ENCODE data around the gene DPYSL3. TPM values are rescaled to one million over a fixed set of nuclear protein-coding genes. Genes with fewer than 3 reads are reported as not detected.
"Not testable (repeated sequence)": the region's sequence is repeated elsewhere in the genome, so short reads cannot be mapped to it uniquely, and the experiment has no call there.

Gene DPYSL3
- 0.48 and 0.89 TPM in 2 replicates for total RNA-seq

- Mint-ChIP-seq H3K27me3 (ENCODE audit: low read depth) (peaks cover 31% of the 10 kb centered on the region), H3K4me3 (ENCODE audit: low read depth) (peak within 1 kb of the TSS; percentile 23), H3K27ac (no peak within 1 kb of the TSS), H3K4me1 (ENCODE audit: low read depth) (peaks cover 1% of the 10 kb centered on the region), H3K9me3 (no peaks in the 10 kb centered on the region), H3K36me3 (ENCODE audit: low read depth) (no peaks in the 10 kb centered on the region)
- no peak for DNase-seq (ENCODE audit: low spot score)
- intact Hi-C loops (cut with micrococcal nuclease) = no loop called here
These were observed at the start of gene DPYSL3 for GRCh38 chr5:147509710-147510651. Gene DPYSL3, minus strand, starts transcription at chr5:147510068. Its CDS starts 210 bp downstream, at chr5:147509858.

- Mint-ChIP-seq H3K4me1 (ENCODE audit: low read depth) (no peaks in the 10 kb centered on the region), H3K27ac (no peak overlapping the region), H3K4me3 (ENCODE audit: low read depth) (no peak overlapping the region), H3K36me3 (ENCODE audit: low read depth) (no peaks in the 10 kb centered on the region), H3K27me3 (ENCODE audit: low read depth) (peaks cover 1% of the 10 kb centered on the region), H3K9me3 (no peaks in the 10 kb centered on the region)
- intact Hi-C loops (cut with micrococcal nuclease) = no loop called here
- no peak for DNase-seq (ENCODE audit: low spot score)
These were observed 49.0 kb upstream of the DPYSL3 start for GRCh38 chr5:147558826-147559225.

- H3K9me3 Mint-ChIP-seq = no peaks in the 10 kb centered on the region
- no peak overlapping the region for H3K27ac Mint-ChIP-seq
- intact Hi-C loops (cut with micrococcal nuclease) = no loop called here
- H3K27me3 Mint-ChIP-seq (ENCODE audit: low read depth) = peaks cover 1% of the 10 kb centered on the region
- no peak for DNase-seq (ENCODE audit: low spot score)
- H3K4me3 Mint-ChIP-seq (ENCODE audit: low read depth) = no peak overlapping the region
- H3K4me1 Mint-ChIP-seq (ENCODE audit: low read depth) = no peaks in the 10 kb centered on the region
- no peaks in the 10 kb centered on the region for H3K36me3 Mint-ChIP-seq (ENCODE audit: low read depth)
These were observed 48.2 kb upstream of the DPYSL3 start for GRCh38 chr5:147557876-147558745.

GRCh38 chr5:147555176-147555575 lies 45.3 kb upstream of the DPYSL3 start:
- Mint-ChIP-seq H3K4me3 (ENCODE audit: low read depth) (no peak overlapping the region), H3K27me3 (ENCODE audit: low read depth) (no peaks in the 10 kb centered on the region), H3K9me3 (no peaks in the 10 kb centered on the region), H3K27ac (no peak overlapping the region), H3K4me1 (ENCODE audit: low read depth) (no peaks in the 10 kb centered on the region), H3K36me3 (ENCODE audit: low read depth) (no peaks in the 10 kb centered on the region)
- no peak for DNase-seq (ENCODE audit: low spot score)
- intact Hi-C loops (cut with micrococcal nuclease) = no loop called here

DNA sequence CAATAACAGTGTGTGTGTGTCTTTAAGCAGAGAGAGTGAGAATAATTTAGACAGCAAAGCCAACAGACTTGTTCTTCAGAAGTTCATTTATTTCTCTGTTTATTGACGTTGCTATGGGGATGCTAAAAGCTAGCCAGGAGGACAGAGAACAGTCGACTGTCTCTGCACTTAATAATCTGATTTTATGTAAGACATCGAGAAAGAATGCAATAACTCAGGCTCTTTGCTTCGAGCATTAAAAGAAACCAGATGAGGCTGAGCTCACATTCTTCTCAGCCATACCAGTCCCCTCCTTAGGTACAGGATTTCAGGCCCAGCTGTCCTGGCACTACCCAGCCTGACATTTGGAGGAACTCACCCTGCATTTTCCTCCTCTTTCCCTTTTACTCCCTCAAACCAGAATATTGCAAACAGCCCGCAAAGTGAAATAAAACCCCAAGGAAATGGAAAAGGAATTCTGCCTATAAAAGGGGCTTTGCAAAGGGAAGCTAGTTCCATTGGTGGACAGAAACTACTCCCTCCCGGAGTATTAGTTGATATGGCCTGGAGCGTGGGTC lies 44.5 kb upstream of the DPYSL3 start:
- Mint-ChIP-seq H3K27ac (no peak overlapping the region), H3K36me3 (ENCODE audit: low read depth) (no peaks in the 10 kb centered on the region), H3K4me1 (ENCODE audit: low read depth) (no peaks in the 10 kb centered on the region), H3K27me3 (ENCODE audit: low read depth) (no peaks in the 10 kb centered on the region), H3K9me3 (no peaks in the 10 kb centered on the region), H3K4me3 (ENCODE audit: low read depth) (no peak overlapping the region)
- no peak for DNase-seq (ENCODE audit: low spot score)
- intact Hi-C loops (cut with micrococcal nuclease) = no loop called here

DNA sequence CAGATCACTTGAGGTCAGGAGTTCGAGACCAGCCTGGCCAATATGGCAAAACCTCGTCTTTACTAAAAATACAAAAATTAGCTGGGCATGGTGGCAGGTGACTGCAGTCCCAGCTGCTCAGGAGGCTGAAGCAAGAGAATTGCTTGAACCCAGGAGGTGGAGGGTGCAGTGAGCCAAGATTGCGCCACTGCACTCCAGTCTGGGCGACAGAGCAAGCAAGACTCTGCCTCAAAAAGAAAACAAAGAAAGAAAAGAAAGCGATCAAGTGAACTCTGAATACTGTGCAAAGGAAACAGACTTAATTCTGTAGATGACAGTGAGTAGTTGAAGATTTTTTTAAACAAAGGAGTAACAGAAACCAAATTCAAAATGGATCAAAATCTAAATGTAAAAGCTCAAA lies 43.9 kb upstream of the DPYSL3 start:
- H3K4me3 Mint-ChIP-seq (ENCODE audit: low read depth); H3K4me1 Mint-ChIP-seq (ENCODE audit: low read depth); H3K9me3 Mint-ChIP-seq; H3K27me3 Mint-ChIP-seq (ENCODE audit: low read depth); intact Hi-C loops (cut with micrococcal nuclease); H3K36me3 Mint-ChIP-seq (ENCODE audit: low read depth); DNase-seq (ENCODE audit: low spot score); H3K27ac Mint-ChIP-seq: not testable (repeated sequence)

DNA sequence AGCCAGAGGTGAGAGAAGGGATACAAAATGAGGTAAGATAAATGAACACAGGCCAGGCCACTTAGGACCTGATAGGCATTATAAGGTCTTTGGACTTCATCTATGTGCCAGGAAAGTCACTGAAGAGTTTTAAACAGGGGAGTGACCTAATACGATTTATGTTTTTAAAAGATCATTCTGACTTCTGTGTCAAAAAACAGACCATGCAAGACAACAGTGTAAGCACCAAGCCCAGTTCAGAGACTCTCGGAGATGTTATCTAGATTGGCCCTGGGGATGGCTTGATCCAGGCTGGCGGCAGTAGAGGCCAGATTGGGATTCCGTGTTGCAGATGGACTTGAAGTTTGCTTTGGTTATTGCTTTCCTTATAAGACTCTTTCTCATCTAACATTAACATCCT lies 43.0 kb upstream of the DPYSL3 start:
- Mint-ChIP-seq H3K9me3 (no peaks in the 10 kb centered on the region), H3K4me1 (ENCODE audit: low read depth) (no peaks in the 10 kb centered on the region), H3K27me3 (ENCODE audit: low read depth) (no peaks in the 10 kb centered on the region), H3K36me3 (ENCODE audit: low read depth) (no peaks in the 10 kb centered on the region), H3K4me3 (ENCODE audit: low read depth) (no peak overlapping the region), H3K27ac (no peak overlapping the region)
- intact Hi-C loops (cut with micrococcal nuclease) = no loop called here
- DNase-seq (ENCODE audit: low spot score) = no peak

DNA sequence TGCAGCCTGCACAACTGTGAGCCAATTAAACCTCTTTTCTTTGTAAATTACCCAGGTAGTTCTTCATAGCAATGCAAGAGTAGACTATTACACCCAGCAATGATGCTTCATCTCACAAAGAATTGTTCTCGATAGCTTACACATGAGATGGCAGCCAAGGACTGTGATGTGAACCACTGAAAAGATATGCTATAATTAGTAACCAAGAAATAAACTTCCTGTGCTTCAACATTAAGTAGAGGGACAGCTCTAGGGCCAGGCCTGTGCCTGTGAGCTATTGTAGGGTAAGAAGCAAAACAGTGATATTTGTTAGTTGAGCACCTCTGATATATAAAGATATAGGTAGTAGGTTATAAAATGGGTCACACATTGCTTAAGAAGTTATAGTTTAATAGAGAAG lies 41.8 kb upstream of the DPYSL3 start:
- intact Hi-C loops (cut with micrococcal nuclease) = no loop called here
- no peaks in the 10 kb centered on the region for H3K36me3 Mint-ChIP-seq (ENCODE audit: low read depth)
- no peak for DNase-seq (ENCODE audit: low spot score)
- no peaks in the 10 kb centered on the region for H3K27me3 Mint-ChIP-seq (ENCODE audit: low read depth)
- no peaks in the 10 kb centered on the region for H3K4me1 Mint-ChIP-seq (ENCODE audit: low read depth)
- H3K4me3 Mint-ChIP-seq (ENCODE audit: low read depth) = no peak overlapping the region
- no peaks in the 10 kb centered on the region for H3K9me3 Mint-ChIP-seq
- H3K27ac Mint-ChIP-seq = no peak overlapping the region

DNA sequence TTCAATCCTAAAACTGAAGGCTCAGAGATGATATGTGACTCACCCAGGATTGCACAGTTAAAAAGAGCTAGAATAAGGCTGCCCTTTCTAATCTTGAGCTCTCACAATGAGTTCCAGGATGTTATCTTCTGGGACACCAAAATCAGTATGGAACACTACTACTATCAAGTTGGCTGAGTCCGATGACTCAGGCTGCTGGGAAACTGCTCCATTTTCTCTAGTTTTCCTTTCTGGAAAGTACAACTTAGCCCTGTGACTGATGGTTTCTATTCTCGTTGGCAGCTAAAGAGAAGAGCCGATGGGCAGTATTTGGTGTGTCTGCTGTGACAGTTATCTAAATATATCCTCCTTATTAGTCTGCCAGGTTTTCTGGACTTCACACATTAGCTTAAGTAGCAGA lies 37.9 kb upstream of the DPYSL3 start:
- no peaks in the 10 kb centered on the region for H3K9me3 Mint-ChIP-seq
- DNase-seq (ENCODE audit: low spot score) = no peak
- H3K27ac Mint-ChIP-seq = no peak overlapping the region
- H3K27me3 Mint-ChIP-seq (ENCODE audit: low read depth) = no peaks in the 10 kb centered on the region
- H3K36me3 Mint-ChIP-seq (ENCODE audit: low read depth) = no peaks in the 10 kb centered on the region
- intact Hi-C loops (cut with micrococcal nuclease) = no loop called here
- no peak overlapping the region for H3K4me3 Mint-ChIP-seq (ENCODE audit: low read depth)
- no peaks in the 10 kb centered on the region for H3K4me1 Mint-ChIP-seq (ENCODE audit: low read depth)

GRCh38 chr5:147544556-147544955 lies 34.7 kb upstream of the DPYSL3 start:
- no peaks in the 10 kb centered on the region for H3K36me3 Mint-ChIP-seq (ENCODE audit: low read depth)
- no peak for DNase-seq (ENCODE audit: low spot score)
- no peak overlapping the region for H3K27ac Mint-ChIP-seq
- H3K9me3 Mint-ChIP-seq = no peaks in the 10 kb centered on the region
- H3K4me1 Mint-ChIP-seq (ENCODE audit: low read depth) = no peaks in the 10 kb centered on the region
- intact Hi-C loops (cut with micrococcal nuclease) = no loop called here
- H3K4me3 Mint-ChIP-seq (ENCODE audit: low read depth) = no peak overlapping the region
- no peaks in the 10 kb centered on the region for H3K27me3 Mint-ChIP-seq (ENCODE audit: low read depth)

GRCh38 chr5:147539053-147539452 lies 29.2 kb upstream of the DPYSL3 start:
- H3K27ac Mint-ChIP-seq = no peak overlapping the region
- H3K36me3 Mint-ChIP-seq (ENCODE audit: low read depth) = no peaks in the 10 kb centered on the region
- H3K4me1 Mint-ChIP-seq (ENCODE audit: low read depth) = no peaks in the 10 kb centered on the region
- no peaks in the 10 kb centered on the region for H3K27me3 Mint-ChIP-seq (ENCODE audit: low read depth)
- H3K9me3 Mint-ChIP-seq = no peaks in the 10 kb centered on the region
- no peak for DNase-seq (ENCODE audit: low spot score)
- H3K4me3 Mint-ChIP-seq (ENCODE audit: low read depth) = no peak overlapping the region
- intact Hi-C loops (cut with micrococcal nuclease) = no loop called here

- DNase-seq (ENCODE audit: low spot score) = no peak
- H3K27ac Mint-ChIP-seq = no peak overlapping the region
- H3K27me3 Mint-ChIP-seq (ENCODE audit: low read depth) = no peaks in the 10 kb centered on the region
- H3K36me3 Mint-ChIP-seq (ENCODE audit: low read depth) = no peaks in the 10 kb centered on the region
- H3K4me3 Mint-ChIP-seq (ENCODE audit: low read depth) = no peak overlapping the region
- intact Hi-C loops (cut with micrococcal nuclease) = no loop called here
- no peaks in the 10 kb centered on the region for H3K9me3 Mint-ChIP-seq
- no peaks in the 10 kb centered on the region for H3K4me1 Mint-ChIP-seq (ENCODE audit: low read depth)
These were observed 28.4 kb upstream of the DPYSL3 start for GRCh38 chr5:147538236-147538635.

Measured in activated T-helper 2 cell treated with anti-CD3 and anti-CD28 coated beads, Interferon-gamma antibody, Interleukin-2, Interleukin-4, amounts not matched to agents 10 μg/mL and 5 μg/mL and 100 μg/mL, durations not matched to agents 14 hours and 24 hours and 36 hours (primary cell).